B cell (primary cell): ENCODE results near the gene ZNF652.

Experiments used
- CTCF ChIP-seq: fragments of 200-600 bp; IDR thresholded peaks from one replicate; pipeline ENCODE4 v1.8.0; 2022; ENCODE audit warnings: antibody characterized with exemption, mild to moderate bottlenecking
- EZH2 ChIP-seq: IDR thresholded peaks from 2 replicates; pipeline ENCODE4 v1.6.1; 2012; ENCODE audit warnings: borderline replicate concordance, low read depth, mild to moderate bottlenecking, moderate library complexity, low read length; ENCODE audit not compliant: insufficient read depth, poor library complexity, severe bottlenecking

DNA sequence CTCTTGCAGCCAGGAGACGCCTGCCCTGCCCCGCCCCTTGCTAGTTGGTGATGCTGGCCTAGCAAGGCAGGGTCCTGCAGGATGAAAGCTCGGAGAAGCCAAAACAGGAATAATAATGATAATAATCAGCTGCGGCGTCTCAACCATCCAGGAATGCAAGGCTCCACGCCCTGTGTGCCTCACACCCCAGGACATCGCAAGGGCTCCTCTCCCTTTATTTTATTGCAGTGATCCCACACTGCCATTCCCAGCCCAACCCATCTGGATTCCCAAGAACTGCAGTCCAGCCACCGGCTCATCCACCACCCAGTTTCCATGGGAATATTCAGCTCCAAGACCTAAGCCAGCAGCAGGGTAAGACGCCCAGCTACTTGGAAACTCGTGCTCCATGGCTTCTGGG lies 21.0 kb upstream of the ZNF652 start:
- TF ChIP-seq CTCF (no peak), EZH2 (no peak)
